Kasumi-1 (cell line): Measurements from ENCODE around the gene RPRD2.

Experiments used
- DNase-seq, 2 experiments: peaks; one replicate each; lab custom pipeline; 2025; lab: John Stamatoyannopoulos, UW

Gene RPRD2

DNA sequence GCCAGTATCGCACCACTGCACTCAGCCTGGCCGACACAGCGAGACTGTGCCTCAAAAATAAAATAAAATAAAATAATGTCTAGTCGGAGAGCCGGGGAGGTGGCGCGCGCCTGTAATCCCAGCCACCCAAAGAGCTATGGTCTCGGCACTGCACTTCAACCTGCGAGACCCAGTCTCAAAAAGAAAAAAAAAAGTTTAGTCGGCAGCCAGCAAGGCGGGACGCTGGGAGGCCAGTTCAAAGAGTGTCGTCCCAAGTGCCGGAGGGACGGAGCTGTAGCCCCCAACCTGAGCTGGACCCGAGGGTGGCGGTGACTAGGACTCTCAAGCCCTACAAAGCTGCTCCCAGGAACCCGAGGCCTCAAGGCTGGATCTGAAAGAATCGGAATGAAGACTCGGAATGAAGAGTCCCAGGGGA, 151.0 kb downstream of the RPRD2 start:
- peak in 1 of 2 experiments; percentile 37 for DNase-seq

GRCh38 chr1:150515328-150516049, 151.5 kb downstream of the RPRD2 start, which contains the start of gene FALEC:
TSS of gene FALEC (plus strand) at chr1:150515752.
- peak; percentile 93 to 95 for DNase-seq

DNA sequence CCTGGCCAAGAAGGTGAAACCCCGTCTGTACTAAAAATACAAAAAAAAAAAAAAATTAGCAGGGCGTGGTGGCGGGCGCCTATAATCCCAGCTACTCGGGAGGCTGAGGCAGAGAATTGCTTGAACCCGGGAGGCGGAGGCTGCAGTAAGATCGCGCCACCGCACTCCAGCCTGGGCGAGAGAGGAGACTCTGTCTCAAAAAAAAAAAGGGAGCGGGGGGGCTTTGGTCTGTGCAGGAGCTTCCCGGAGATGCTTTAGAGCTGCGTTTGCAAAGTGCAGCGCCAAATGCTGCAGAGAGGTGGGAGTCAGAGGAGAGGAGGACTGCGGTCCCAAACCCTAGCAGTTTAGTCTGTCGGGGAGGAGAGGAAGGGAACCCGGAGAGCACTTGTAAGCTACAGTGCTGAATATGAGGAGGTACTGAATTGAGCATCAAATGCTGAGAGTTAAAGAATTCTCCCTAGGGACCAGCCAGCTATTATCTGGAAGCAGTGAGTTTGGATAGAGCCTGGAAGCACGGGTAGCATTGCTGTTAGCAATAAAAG, 152.2 kb downstream of the RPRD2 start:
- DNase-seq, result peak; percentile 35 to 57

- peak; percentile 43 to 44 for DNase-seq
Measured at GRCh38 chr1:150516616-150517015, 152.7 kb downstream of the RPRD2 start.

GRCh38 chr1:150521196-150521968, 157.4 kb downstream of the RPRD2 start:
- no peak for DNase-seq

- no peak for DNase-seq
Measured at GRCh38 chr1:150525348-150525747, 161.4 kb downstream of the RPRD2 start.
